ENCODE measurements around the gene OLFM1.

OLFM1 gene

GRCh38 chr9:135082536-135082935 is 4.9 kb upstream of the OLFM1 start:
- Histone ChIP-seq H3K4me3 (ENCODE audit: insufficient read depth, low read depth, low read length) (no peak overlapping the region), H3K27me3 (ENCODE audit: control insufficient read depth, insufficient read depth, low read length, poor library complexity, severe bottlenecking) (peaks cover 20% of the 10 kb centered on the region), H3K4me1 (ENCODE audit: control insufficient read depth, insufficient read depth, low read length) (peaks cover 17% of the 10 kb centered on the region), H3K27ac (ENCODE audit: insufficient read depth, low read depth, low read length, poor library complexity, severe bottlenecking) (no peak overlapping the region), H3K36me3 (ENCODE audit: control insufficient read depth, insufficient read depth, low read length) (no peaks in the 10 kb centered on the region), H3K9me3 (ENCODE audit: control insufficient read depth, low read length) (no peaks in the 10 kb centered on the region)
- 84 to 87% methylated on average over 7 of the region's 7 CpGs for WGBS, 2 experiments

GRCh38 chr9:135083241-135083810 is 4.1 kb upstream of the OLFM1 start:
- Histone ChIP-seq H3K36me3 (ENCODE audit: control insufficient read depth, insufficient read depth, low read length) (no peaks in the 10 kb centered on the region), H3K27me3 (ENCODE audit: control insufficient read depth, insufficient read depth, low read length, poor library complexity, severe bottlenecking) (peaks cover 27% of the 10 kb centered on the region), H3K4me3 (ENCODE audit: insufficient read depth, low read depth, low read length) (no peak overlapping the region), H3K4me1 (ENCODE audit: control insufficient read depth, insufficient read depth, low read length) (peaks cover 17% of the 10 kb centered on the region), H3K27ac (ENCODE audit: insufficient read depth, low read depth, low read length, poor library complexity, severe bottlenecking) (no peak overlapping the region), H3K9me3 (ENCODE audit: control insufficient read depth, low read length) (no peaks in the 10 kb centered on the region)
- 87 to 89% methylated on average over 13 of the region's 13 CpGs for WGBS, 2 experiments

GRCh38 chr9:135083831-135084230 is 3.6 kb upstream of the OLFM1 start:
- H3K4me1 ChIP-seq (ENCODE audit: control insufficient read depth, insufficient read depth, low read length): peaks cover 22% of the 10 kb centered on the region
- H3K9me3 ChIP-seq (ENCODE audit: control insufficient read depth, low read length): no peaks in the 10 kb centered on the region
- WGBS, 2 experiments: 82 to 83% methylated on average over 8 of the region's 8 CpGs
- peaks cover 32% of the 10 kb centered on the region for H3K27me3 ChIP-seq (ENCODE audit: control insufficient read depth, insufficient read depth, low read length, poor library complexity, severe bottlenecking)
- H3K36me3 ChIP-seq (ENCODE audit: control insufficient read depth, insufficient read depth, low read length): no peaks in the 10 kb centered on the region
- no peak overlapping the region for H3K27ac ChIP-seq (ENCODE audit: insufficient read depth, low read depth, low read length, poor library complexity, severe bottlenecking)
- no peak overlapping the region for H3K4me3 ChIP-seq (ENCODE audit: insufficient read depth, low read depth, low read length)

- H3K27me3 ChIP-seq (ENCODE audit: control insufficient read depth, insufficient read depth, low read length, poor library complexity, severe bottlenecking): peaks cover 36% of the 10 kb centered on the region
- WGBS, 2 experiments: 91% methylated on average over 1 of the region's 1 CpG
- H3K36me3 ChIP-seq (ENCODE audit: control insufficient read depth, insufficient read depth, low read length): no peaks in the 10 kb centered on the region
- H3K9me3 ChIP-seq (ENCODE audit: control insufficient read depth, low read length): no peaks in the 10 kb centered on the region
- peaks cover 23% of the 10 kb centered on the region for H3K4me1 ChIP-seq (ENCODE audit: control insufficient read depth, insufficient read depth, low read length)
- no peak overlapping the region for H3K27ac ChIP-seq (ENCODE audit: insufficient read depth, low read depth, low read length, poor library complexity, severe bottlenecking)
- no peak overlapping the region for H3K4me3 ChIP-seq (ENCODE audit: insufficient read depth, low read depth, low read length)
Observed at GRCh38 chr9:135084262-135084661, 3.2 kb upstream of the OLFM1 start.

GRCh38 chr9:135084881-135085760 is 2.3 kb upstream of the OLFM1 start:
- Histone ChIP-seq H3K9me3 (ENCODE audit: control insufficient read depth, low read length) (no peaks in the 10 kb centered on the region), H3K27ac (ENCODE audit: insufficient read depth, low read depth, low read length, poor library complexity, severe bottlenecking) (no peak overlapping the region), H3K36me3 (ENCODE audit: control insufficient read depth, insufficient read depth, low read length) (no peaks in the 10 kb centered on the region), H3K4me3 (ENCODE audit: insufficient read depth, low read depth, low read length) (no peak overlapping the region), H3K4me1 (ENCODE audit: control insufficient read depth, insufficient read depth, low read length) (peaks cover 23% of the 10 kb centered on the region), H3K27me3 (ENCODE audit: control insufficient read depth, insufficient read depth, low read length, poor library complexity, severe bottlenecking) (peaks cover 44% of the 10 kb centered on the region)
- 87 to 88% methylated on average over 20 of the region's 20 CpGs for WGBS, 2 experiments

GRCh38 chr9:135085830-135086546 is 1.5 kb upstream of the OLFM1 start:
- 26 to 28% methylated on average over 30 of the region's 30 CpGs for WGBS, 2 experiments
- H3K27me3 ChIP-seq (ENCODE audit: control insufficient read depth, insufficient read depth, low read length, poor library complexity, severe bottlenecking): peaks cover 47% of the 10 kb centered on the region

GRCh38 chr9:135086597-135087488 is 625 bp upstream of the OLFM1 start:
- 29 to 31% methylated on average over 61 of the region's 61 CpGs for WGBS, 2 experiments
- Histone ChIP-seq H3K27me3 (ENCODE audit: control insufficient read depth, insufficient read depth, low read length, poor library complexity, severe bottlenecking) (peaks cover 47% of the 10 kb centered on the region), H3K36me3 (ENCODE audit: control insufficient read depth, insufficient read depth, low read length) (no peaks in the 10 kb centered on the region), H3K4me3 (ENCODE audit: insufficient read depth, low read depth, low read length) (peak overlapping the region; percentile 13), H3K27ac (ENCODE audit: insufficient read depth, low read depth, low read length, poor library complexity, severe bottlenecking) (no peak overlapping the region), H3K4me1 (ENCODE audit: control insufficient read depth, insufficient read depth, low read length) (peaks cover 23% of the 10 kb centered on the region), H3K9me3 (ENCODE audit: control insufficient read depth, low read length) (no peaks in the 10 kb centered on the region)

More at GRCh38 chr9:135085830-135086546, 1.5 kb upstream of the OLFM1 start:
- Histone ChIP-seq H3K27ac (ENCODE audit: insufficient read depth, low read depth, low read length, poor library complexity, severe bottlenecking) (no peak overlapping the region), H3K4me3 (ENCODE audit: insufficient read depth, low read depth, low read length) (no peak overlapping the region), H3K36me3 (ENCODE audit: control insufficient read depth, insufficient read depth, low read length) (no peaks in the 10 kb centered on the region), H3K4me1 (ENCODE audit: control insufficient read depth, insufficient read depth, low read length) (peaks cover 23% of the 10 kb centered on the region), H3K9me3 (ENCODE audit: control insufficient read depth, low read length) (no peaks in the 10 kb centered on the region)

- H3K27me3 ChIP-seq (ENCODE audit: control insufficient read depth, insufficient read depth, low read length, poor library complexity, severe bottlenecking): peaks cover 47% of the 10 kb centered on the region
- WGBS, 2 experiments: 0% methylated on average over 57 of the region's 57 CpGs
Observed at GRCh38 chr9:135087899-135088347, 455 bp downstream of the OLFM1 start.

GRCh38 chr9:135088348-135088978 is 995 bp downstream of the OLFM1 start:
- Histone ChIP-seq H3K9me3 (ENCODE audit: control insufficient read depth, low read length) (no peaks in the 10 kb centered on the region), H3K27ac (ENCODE audit: insufficient read depth, low read depth, low read length, poor library complexity, severe bottlenecking) (no peak overlapping the region), H3K4me1 (ENCODE audit: control insufficient read depth, insufficient read depth, low read length) (peaks cover 23% of the 10 kb centered on the region), H3K36me3 (ENCODE audit: control insufficient read depth, insufficient read depth, low read length) (no peaks in the 10 kb centered on the region), H3K27me3 (ENCODE audit: control insufficient read depth, insufficient read depth, low read length, poor library complexity, severe bottlenecking) (peaks cover 47% of the 10 kb centered on the region), H3K4me3 (ENCODE audit: insufficient read depth, low read depth, low read length) (peak overlapping the region; percentile 19)
- WGBS, 2 experiments: 1% methylated on average over 45 of the region's 45 CpGs

More at GRCh38 chr9:135087899-135088347, 455 bp downstream of the OLFM1 start:
- Histone ChIP-seq H3K27ac (ENCODE audit: insufficient read depth, low read depth, low read length, poor library complexity, severe bottlenecking) (no peak overlapping the region), H3K36me3 (ENCODE audit: control insufficient read depth, insufficient read depth, low read length) (no peaks in the 10 kb centered on the region), H3K4me3 (ENCODE audit: insufficient read depth, low read depth, low read length) (peak overlapping the region; percentile 19), H3K9me3 (ENCODE audit: control insufficient read depth, low read length) (no peaks in the 10 kb centered on the region), H3K4me1 (ENCODE audit: control insufficient read depth, insufficient read depth, low read length) (peaks cover 23% of the 10 kb centered on the region)

Measured in ectodermal cell (in vitro differentiated cells).